ENCODE data around the gene APIP.

APIP gene

GRCh38 chr11:34916015-34916842 lies at the start of gene APIP, which contains the start of gene PDHX:
Gene APIP (minus strand): TSS chr11:34916379. CDS start chr11:34916284, 95 bp downstream.
Gene PDHX (plus strand): TSS chr11:34916618. CDS start chr11:34916656, 38 bp downstream.
- DNase-seq (ENCODE audit: low read depth) = peak; percentile 98

GRCh38 chr11:34964610-34965331 lies 48.6 kb upstream of the APIP start:
- no peak for DNase-seq (ENCODE audit: low read depth)

- DNase-seq (ENCODE audit: low read depth) = no peak
These were observed 47.2 kb upstream of the APIP start for GRCh38 chr11:34963351-34963750.

GRCh38 chr11:34962034-34962433 lies 45.9 kb upstream of the APIP start:
- no peak for DNase-seq (ENCODE audit: low read depth)

- no peak for DNase-seq (ENCODE audit: low read depth)
These were observed 44.1 kb upstream of the APIP start for GRCh38 chr11:34960277-34960676.

- no peak for DNase-seq (ENCODE audit: low read depth)
These were observed 43.6 kb upstream of the APIP start for GRCh38 chr11:34959770-34960169.

GRCh38 chr11:34957606-34958005 lies 41.4 kb upstream of the APIP start:
- no peak for DNase-seq (ENCODE audit: low read depth)

- no peak for DNase-seq (ENCODE audit: low read depth)
These were observed 41.0 kb upstream of the APIP start for GRCh38 chr11:34957206-34957605.

- DNase-seq (ENCODE audit: low read depth) = no peak
These were observed 37.8 kb upstream of the APIP start for GRCh38 chr11:34953955-34954354.

GRCh38 chr11:34948696-34949095 lies 32.5 kb upstream of the APIP start:
- DNase-seq (ENCODE audit: low read depth) = no peak

GRCh38 chr11:34944692-34945091 lies 28.5 kb upstream of the APIP start:
- no peak for DNase-seq (ENCODE audit: low read depth)

GRCh38 chr11:34941688-34942087 lies 25.5 kb upstream of the APIP start:
- no peak for DNase-seq (ENCODE audit: low read depth)

GRCh38 chr11:34940026-34940677 lies 24.0 kb upstream of the APIP start:
- no peak for DNase-seq (ENCODE audit: low read depth)

- no peak for DNase-seq (ENCODE audit: low read depth)
These were observed 22.4 kb upstream of the APIP start for GRCh38 chr11:34938611-34939010.

- DNase-seq (ENCODE audit: low read depth) = no peak
These were observed 20.9 kb upstream of the APIP start for GRCh38 chr11:34936945-34937629.

- DNase-seq (ENCODE audit: low read depth) = no peak
These were observed 13.9 kb upstream of the APIP start for GRCh38 chr11:34929794-34930763.

GRCh38 chr11:34928960-34929680 lies 12.9 kb upstream of the APIP start:
- DNase-seq (ENCODE audit: low read depth) = no peak

GRCh38 chr11:34928268-34928959 lies 12.2 kb upstream of the APIP start:
- no peak for DNase-seq (ENCODE audit: low read depth)

- DNase-seq (ENCODE audit: low read depth) = no peak
These were observed 10.6 kb upstream of the APIP start for GRCh38 chr11:34926831-34927132.

Measured in activated T-helper 9 cell treated with anti-CD3 and anti-CD28 coated beads, Interleukin-2, amount 50 U/mL, for 16 hours (primary cell).